SJSA1 (cell line): ENCODE measurements around the gene CUBN. TPM values are rescaled to one million over a fixed set of nuclear protein-coding genes. Genes with fewer than 3 reads are reported as not detected.

Experiments used
- total RNA-seq: library from RNA; depleted of rRNA; stranded (reverse); fragments of >200 nt; shearing (Covaris generic); gene quantifications from 2 replicates; pipeline ENCODE4 v1.2.3, GENCODE V29; 2014; rRNA removed

CUBN gene
- total RNA-seq, 1 experiment from 2014 or later, result 0.74 TPM

Other genes with a start within 250 kb of the CUBN start
- gene TRDMT1, start 71.9 kb upstream of the CUBN start, total RNA-seq, result 10.4 and 11.4 TPM in 2 replicates
- gene VIM, start 98.4 kb upstream of the CUBN start, total RNA-seq, result 7,646 and 7,733 TPM in 2 replicates